IMR-90 (cell line): ENCODE results near the gene HNRNPAB. TPM values are rescaled to one million over a fixed set of nuclear protein-coding genes. Genes with fewer than 3 reads are reported as not detected.

Experiments
- ATAC-seq: fragments of 200-7000 bp; cut with Tn5 transposase; 2 replicates; pipeline ENCODE4 v1.9.1; 2020; ENCODE audit warnings: low read depth, mild to moderate bottlenecking, moderate library complexity
- BruUV-seq: library from RNA; stranded (reverse); fragments of 400-500 nt; replicated peaks from 2 replicates; lab custom pipeline; 2021; lab: Mats Ljungman, UMichigan
- CTCF ChIA-PET: fragments of 300-600 bp; formaldehyde crosslinking; extraction: SDS; loops from one replicate; lab custom pipeline; 2021; ENCODE audit warnings: antibody characterized with exemption; lab: Yijun Ruan, JAX
- POLR2A ChIA-PET: fragments of 300-600 bp; sonication (Branson Sonifier 250); formaldehyde crosslinking; loops from one replicate; lab custom pipeline; 2022; ENCODE audit warnings: antibody characterized with exemption; ENCODE audit not compliant: unreplicated experiment; lab: Charles Lee
- DNase-seq: peaks from one replicate; pipeline ENCODE4 v3.0.0; 2013
- H2AFZ ChIP-seq: replicated peaks from 2 replicates; pipeline ENCODE3; 2013; ENCODE audit warnings: low read length, mild to moderate bottlenecking; ENCODE audit not compliant: poor library complexity
- H2AK5ac ChIP-seq: 2 replicates; pipeline ENCODE4 v1.6.1; 2013; ENCODE audit warnings: low read depth, low read length, inconsistent platforms
- H2AK9ac ChIP-seq: replicated peaks from 2 replicates; pipeline ENCODE3; 2013; ENCODE audit warnings: mild to moderate bottlenecking, low read depth, low read length, moderate library complexity; ENCODE audit not compliant: poor library complexity
- H2BK120ac ChIP-seq: 2 replicates; pipeline ENCODE4 v1.6.1; 2013; ENCODE audit warnings: low read depth, low read length, inconsistent platforms
- H2BK15ac ChIP-seq: 3 replicates; pipeline ENCODE4 v1.6.1; 2013; ENCODE audit warnings: low read depth, low read length, inconsistent platforms
- H2BK20ac ChIP-seq: 2 replicates; pipeline ENCODE4 v1.6.1; 2013; ENCODE audit warnings: low read depth, mild to moderate bottlenecking, inconsistent platforms, low read length, moderate library complexity
- H2BK5ac ChIP-seq: 2 replicates; pipeline ENCODE4 v1.6.1; 2013; ENCODE audit warnings: mild to moderate bottlenecking, low read depth, low read length, inconsistent platforms; ENCODE audit not compliant: poor library complexity, severe bottlenecking
- H3K14ac ChIP-seq: replicated peaks from 2 replicates; pipeline ENCODE4 v1.6.1; 2013; ENCODE audit warnings: low read depth, low read length, inconsistent platforms
- H3K18ac ChIP-seq: 2 replicates; pipeline ENCODE4 v1.6.1; 2013; ENCODE audit warnings: low read depth, low read length, control low read depth
- H3K23ac ChIP-seq: 2 replicates; pipeline ENCODE4 v1.6.1; 2013; ENCODE audit warnings: low read depth, low read length, inconsistent platforms
- H3K27ac ChIP-seq: 2 replicates; pipeline ENCODE4 v1.5.1; 2013; ENCODE audit warnings: mild to moderate bottlenecking, control low read depth, low read length; ENCODE audit not compliant: insufficient read depth
- H3K27me3 ChIP-seq: 2 replicates; pipeline ENCODE4 v1.6.1; 2013; ENCODE audit warnings: low read length; ENCODE audit not compliant: control insufficient read depth, insufficient read depth
- H3K36me3 ChIP-seq: 2 replicates; pipeline ENCODE4 v1.6.1; 2013; ENCODE audit warnings: low read length, mixed read lengths; ENCODE audit not compliant: control insufficient read depth, insufficient read depth
- H3K4ac ChIP-seq: 2 replicates; pipeline ENCODE4 v1.6.1; 2013; ENCODE audit warnings: low read depth, low read length, inconsistent platforms
- H3K4me1 ChIP-seq: 2 replicates; pipeline ENCODE4 v1.6.1; 2013; ENCODE audit warnings: low read length, mixed read lengths; ENCODE audit not compliant: control insufficient read depth, insufficient read depth
- H3K4me2 ChIP-seq: 2 replicates; pipeline ENCODE4 v1.6.1; 2013; ENCODE audit warnings: low read depth, mild to moderate bottlenecking, control low read depth, low read length, moderate library complexity
- H3K4me3 ChIP-seq: 2 replicates; pipeline ENCODE4 v1.5.1; 2013; ENCODE audit warnings: low read depth, mild to moderate bottlenecking, control low read depth, low read length, moderate library complexity; ENCODE audit not compliant: insufficient read depth
- H3K56ac ChIP-seq: 2 replicates; pipeline ENCODE4 v1.6.1; 2013; ENCODE audit warnings: low read length, inconsistent platforms; ENCODE audit not compliant: insufficient read depth; ENCODE audit errors: extremely low read depth
- H3K79me1 ChIP-seq, 2 experiments: 2 replicates each; pipeline ENCODE4 v1.6.1; 2013; ENCODE audit warnings: low read length in 2 of 2, inconsistent platforms in 1 of 2, low read depth in 1 of 2
- H3K9ac ChIP-seq: 2 replicates; pipeline ENCODE4 v1.6.1; 2013; ENCODE audit warnings: low read depth, low read length, control low read depth
- H3K9me1 ChIP-seq: 2 replicates; pipeline ENCODE4 v1.6.1; 2013; ENCODE audit warnings: low read length, inconsistent platforms; ENCODE audit not compliant: insufficient read depth
- H3K9me3 ChIP-seq: 2 replicates; pipeline ENCODE4 v1.6.1; 2013; ENCODE audit warnings: low read length; ENCODE audit not compliant: control insufficient read depth, insufficient read depth
- H4K20me1 ChIP-seq: 2 replicates; pipeline ENCODE4 v1.6.1; 2013; ENCODE audit warnings: low read length, inconsistent platforms; ENCODE audit not compliant: insufficient read depth
- H4K5ac ChIP-seq: 2 replicates; pipeline ENCODE4 v1.6.1; 2013; ENCODE audit warnings: mild to moderate bottlenecking, low read depth, low read length, control low read depth
- H4K8ac ChIP-seq, 2 experiments: 2 replicates each; pipeline ENCODE4 v1.6.1; 2013; ENCODE audit warnings: low read depth in 2 of 2, low read length in 2 of 2, control low read depth in 1 of 2, inconsistent platforms in 1 of 2
- H4K91ac ChIP-seq: 2 replicates; pipeline ENCODE4 v1.6.1; 2013; ENCODE audit warnings: low read depth, low read length, inconsistent platforms; ENCODE audit not compliant: insufficient read depth
- CEBPB ChIP-seq: IDR thresholded peaks from 2 replicates; pipeline ENCODE4 v1.6.1; 2012; ENCODE audit warnings: low read depth, low read length, improper control_type of control experiment
- CHD1 ChIP-seq: IDR thresholded peaks from 2 replicates; pipeline ENCODE4 v1.6.1; 2012; ENCODE audit warnings: low read depth, low read length, improper control_type of control experiment
- ELK1 ChIP-seq: fragments of 150-350 bp; IDR thresholded peaks from 2 replicates; pipeline ENCODE4 v1.6.1; 2016; ENCODE audit warnings: low read depth, mild to moderate bottlenecking, low read length, moderate library complexity, borderline replicate concordance
- MAFK ChIP-seq: IDR thresholded peaks from 2 replicates; pipeline ENCODE4 v1.6.1; 2012; ENCODE audit warnings: low read depth, low read length, improper control_type of control experiment
- WGBS, 2 experiments: methylation state at CpG; one replicate each; pipeline versions ENCODE4 v1.1.5 to v1.1.7; 2013; ENCODE audit warnings: missing lambda C conversion rate in 2 of 2; ENCODE audit not compliant: insufficient read length in 1 of 2; ENCODE audit errors: extremely low coverage in 2 of 2; 5-methylcytosine and 5-hydroxymethylcytosine counted together
- dilution Hi-C: fragments of 300-500 bp; cut with HindIII; formaldehyde crosslinking; loops from one replicate; pipeline ENCODE4 v1.14.3; 2018; ENCODE audit warnings: low sequenced_read_pairs; ENCODE audit not compliant: unreplicated experiment
- in situ Hi-C: fragments of 300-500 bp; cut with MboI; formaldehyde crosslinking; loops from 3 replicates; pipeline ENCODE4 v1.14.3; 2019; ENCODE audit warnings: low sequenced_read_pairs, inconsistent platforms, mixed read lengths
- intact Hi-C: fragments of 100-400 bp; cut with micrococcal nuclease; formaldehyde crosslinking; loops from 2 replicates; pipeline ENCODE4 v1.10.0; 2022
- polyA plus RNA-seq, 3 experiments: library from polyadenylated mRNA; depleted of rRNA; stranded (reverse); fragments of >200 nt; gene quantifications; 2 replicates each; pipeline ENCODE4 v1.2.3, GENCODE V29; 2012; ENCODE audit warnings: low replicate concordance in 1 of 3
- total RNA-seq: library from RNA; depleted of rRNA; stranded (reverse); fragments of >200 nt; gene quantifications from 2 replicates; pipeline ENCODE4 v1.2.3, GENCODE V29; 2012

Gene HNRNPAB
- total and polyA plus RNA-seq, 2 of the 4 experiments (the other 2 are of a cell fraction), result 32.1 to 128 TPM

- no peak overlapping the region for H3K4me3 ChIP-seq
- H3K14ac ChIP-seq, result no peak overlapping the region
- dilution Hi-C loops (no loop called here), in situ Hi-C loops (no loop called here), intact Hi-C loops (no loop called here)
- H2BK5ac ChIP-seq, result no peak overlapping the region
- no peak overlapping the region for H3K56ac ChIP-seq
- ATAC-seq (no peak), DNase-seq (no peak)
- H3K4me1 ChIP-seq, result peaks cover 7% of the 10 kb centered on the region
- H3K4ac ChIP-seq, result no peak overlapping the region
- no peaks in the 10 kb centered on the region for H3K27me3 ChIP-seq
- H3K9me3 ChIP-seq, result no peaks in the 10 kb centered on the region
- H4K8ac ChIP-seq, result no peak overlapping the region
- H4K5ac ChIP-seq, result no peak overlapping the region
- no CpG with 5 or more reads among the region's 5 CpGs for WGBS, 2 experiments
- H2AK5ac ChIP-seq, result no peak overlapping the region
- H3K18ac ChIP-seq, result no peak overlapping the region
- H4K20me1 ChIP-seq, result peaks cover 77% of the 10 kb centered on the region
- H2BK120ac ChIP-seq, result no peak overlapping the region
- H2BK15ac ChIP-seq, result no peak overlapping the region
- H3K9ac ChIP-seq, result no peak overlapping the region
- no peak overlapping the region for H3K23ac ChIP-seq
- ChIA-PET CTCF (no interaction called here), POLR2A (no interaction called here)
- H2AFZ ChIP-seq, result no peak overlapping the region
- H3K79me1 ChIP-seq, result peaks cover 34 to 81% of the 10 kb centered on the region in 2 experiments
- H2AK9ac ChIP-seq, result no peak overlapping the region
- TF ChIP-seq CHD1 (no peak), MAFK (no peak), CEBPB (no peak), ELK1 (no peak)
- no peak overlapping the region for H4K91ac ChIP-seq
- peaks cover 26% of the 10 kb centered on the region for H3K9me1 ChIP-seq
- peaks cover 87% of the 10 kb centered on the region for H3K36me3 ChIP-seq
- no peak overlapping the region for H2BK20ac ChIP-seq
- no peak overlapping the region for H3K27ac ChIP-seq
- H3K4me2 ChIP-seq, result no peak overlapping the region
- BruUV-seq, result TSS peak; percentile 82
These were observed 6.4 kb downstream of the HNRNPAB start for GRCh38 chr5:178210686-178211085.
